ENCODE data around the gene LNPEP. TPM values are rescaled to one million over a fixed set of nuclear protein-coding genes. Genes with fewer than 3 reads are reported as not detected.

The LNPEP gene
- total and polyA plus RNA-seq, 2 donors from 2014 or later: 6.5 to 74.3 TPM

- H3K4me3 ChIP-seq (ENCODE audit: low read length in 3 of 3): no peak overlapping the region
- H3K4me1 ChIP-seq (ENCODE audit: control insufficient read depth in 2 of 3, insufficient read depth in 2 of 3, low read depth in 1 of 3, low read length in 3 of 3): no peaks in the 10 kb centered on the region
- TF ChIP-seq CTCF (IDR thresholded peaks at IDR 0.05; ENCODE audit: borderline replicate concordance, extremely low read depth, insufficient read depth): no peak
- H3K9ac ChIP-seq (ENCODE audit: low read length in 3 of 3): no peak overlapping the region
- no peaks in the 10 kb centered on the region for H3K9me3 ChIP-seq (ENCODE audit: control insufficient read depth in 2 of 3, insufficient read depth in 1 of 3, low read length in 3 of 3)
- FAIRE-seq (no peak), DNase-seq (no peak)
- intact Hi-C loops (cut with DNase I): no loop called here
- no peak overlapping the region for H3K27ac ChIP-seq (ENCODE audit: low read depth in 2 of 2, low read length in 2 of 2)
- peaks cover 0 to 2% (median 2%) of the 10 kb centered on the region in 3 donors for H3K36me3 ChIP-seq (ENCODE audit: control insufficient read depth in 2 of 3, insufficient read depth in 3 of 3, low read length in 3 of 3)
- H3K27me3 ChIP-seq (ENCODE audit: control insufficient read depth, insufficient read depth, low read length): no peaks in the 10 kb centered on the region
These were observed 32.6 kb upstream of the LNPEP start for GRCh38 chr5:96903300-96903699.

GRCh38 chr5:96904054-96904931 lies 31.6 kb upstream of the LNPEP start:
- Histone ChIP-seq H3K9ac (ENCODE audit: low read length in 3 of 3) (no peak overlapping the region), H3K27ac (ENCODE audit: low read depth in 2 of 2, low read length in 2 of 2) (no peak overlapping the region), H3K27me3 (ENCODE audit: control insufficient read depth, insufficient read depth, low read length) (no peaks in the 10 kb centered on the region), H3K4me3 (ENCODE audit: low read length in 3 of 3) (no peak overlapping the region), H3K9me3 (ENCODE audit: control insufficient read depth in 2 of 3, insufficient read depth in 1 of 3, low read length in 3 of 3) (no peaks in the 10 kb centered on the region), H3K4me1 (ENCODE audit: control insufficient read depth in 2 of 3, insufficient read depth in 2 of 3, low read depth in 1 of 3, low read length in 3 of 3) (no peaks in the 10 kb centered on the region), H3K36me3 (ENCODE audit: control insufficient read depth in 2 of 3, insufficient read depth in 3 of 3, low read length in 3 of 3) (peaks cover 0 to 2% (median 2%) of the 10 kb centered on the region in 3 donors)
- FAIRE-seq: no peak
- intact Hi-C loops (cut with DNase I): no loop called here
- TF ChIP-seq CTCF (IDR thresholded peaks at IDR 0.05; ENCODE audit: borderline replicate concordance, extremely low read depth, insufficient read depth): no peak
- no peak for DNase-seq

GRCh38 chr5:96905864-96906263 lies 30.0 kb upstream of the LNPEP start:
- no peaks in the 10 kb centered on the region for H3K27me3 ChIP-seq (ENCODE audit: control insufficient read depth, insufficient read depth, low read length)
- FAIRE-seq: no peak
- intact Hi-C loops (cut with DNase I): no loop called here

More at GRCh38 chr5:96905864-96906263, 30.0 kb upstream of the LNPEP start:
- H3K4me3 ChIP-seq (ENCODE audit: low read length in 3 of 3): no peak overlapping the region
- no peak overlapping the region for H3K27ac ChIP-seq (ENCODE audit: low read depth in 2 of 2, low read length in 2 of 2)
- no peaks in the 10 kb centered on the region for H3K9me3 ChIP-seq (ENCODE audit: control insufficient read depth in 2 of 3, insufficient read depth in 1 of 3, low read length in 3 of 3)
- no peaks in the 10 kb centered on the region for H3K4me1 ChIP-seq (ENCODE audit: control insufficient read depth in 2 of 3, insufficient read depth in 2 of 3, low read depth in 1 of 3, low read length in 3 of 3)
- TF ChIP-seq CTCF (IDR thresholded peaks at IDR 0.05; ENCODE audit: borderline replicate concordance, extremely low read depth, insufficient read depth): no peak
- no peak for DNase-seq
- H3K9ac ChIP-seq (ENCODE audit: low read length in 3 of 3): no peak overlapping the region
- H3K36me3 ChIP-seq (ENCODE audit: control insufficient read depth in 2 of 3, insufficient read depth in 3 of 3, low read length in 3 of 3): peaks cover 0 to 2% (median 2%) of the 10 kb centered on the region in 3 donors
